GM18511 (cell line): ENCODE data around the gene FOXP4.

Experiments used
- ATAC-seq: cut with Tn5 transposase; IDR thresholded peaks from one replicate; pipeline ENCODE4 v1.9.1; 2021; ENCODE audit warnings: mild to moderate bottlenecking, moderate library complexity; ENCODE audit not compliant: unreplicated experiment

FOXP4 gene

GRCh38 chr6:41546866-41547798 lies 951 bp downstream of the FOXP4 start:
- ATAC-seq, result peak; percentile 8

GRCh38 chr6:41547799-41548097 lies 1.6 kb downstream of the FOXP4 start:
- ATAC-seq, result no peak

- ATAC-seq, result no peak
Observed at GRCh38 chr6:41548098-41548840, 2.1 kb downstream of the FOXP4 start.

GRCh38 chr6:41548841-41549642 lies 2.9 kb downstream of the FOXP4 start:
- ATAC-seq, result no peak

- no peak for ATAC-seq
Observed at GRCh38 chr6:41549673-41550072, 3.5 kb downstream of the FOXP4 start.

- no peak for ATAC-seq
Observed at GRCh38 chr6:41551086-41551700, 5.0 kb downstream of the FOXP4 start.

- no peak for ATAC-seq
Observed at GRCh38 chr6:41551857-41552256, 5.7 kb downstream of the FOXP4 start.

- no peak for ATAC-seq
Observed at GRCh38 chr6:41552723-41553122, 6.5 kb downstream of the FOXP4 start.

- ATAC-seq, result no peak
Observed at GRCh38 chr6:41553405-41553999, 7.3 kb downstream of the FOXP4 start.

GRCh38 chr6:41555326-41556300 lies 9.4 kb downstream of the FOXP4 start:
- ATAC-seq, result no peak

GRCh38 chr6:41557335-41557734 lies 11.2 kb downstream of the FOXP4 start:
- ATAC-seq, result no peak

- no peak for ATAC-seq
Observed at GRCh38 chr6:41558033-41558807, 12.0 kb downstream of the FOXP4 start.

- ATAC-seq, result no peak
Observed at GRCh38 chr6:41559655-41560427, 13.7 kb downstream of the FOXP4 start.

- ATAC-seq, result peak; percentile 83
Observed at GRCh38 chr6:41560431-41561192, 14.4 kb downstream of the FOXP4 start.

- ATAC-seq, result no peak
Observed at GRCh38 chr6:41561416-41561815, 15.2 kb downstream of the FOXP4 start.

- no peak for ATAC-seq
Observed at GRCh38 chr6:41561931-41562911, 16.0 kb downstream of the FOXP4 start.
